Activated T-cell treated with anti-CD3 and anti-CD28 coated beads, Interleukin-2, amount 50 U/mL, for 4 hours (primary cell): ENCODE measurements around the gene NOTCH2. TPM values are rescaled to one million over a fixed set of nuclear protein-coding genes. Genes with fewer than 3 reads are reported as not detected.
"Not testable (repeated sequence)": the region's sequence is repeated elsewhere in the genome, so short reads cannot be mapped to it uniquely, and the experiment has no call there.

Experiments
- ATAC-seq, 2 donors: fragments of 200-7000 bp; cut with Tn5 transposase; one replicate each; pipeline ENCODE4 v1.10.0; 2021
- DNase-seq: peaks from one replicate; pipeline ENCODE4 v3.0.0-alpha.2; 2020
- H3K27me3 Mint-ChIP-seq: one replicate; pipeline ENCODE4 v1.8.0; 2021; ENCODE audit warnings: low read depth, mixed read lengths
- H3K36me3 Mint-ChIP-seq: one replicate; pipeline ENCODE4 v1.8.0; 2022; ENCODE audit warnings: mixed read lengths; ENCODE audit not compliant: insufficient read depth
- H3K4me1 Mint-ChIP-seq: one replicate; pipeline ENCODE4 v1.8.0; 2021; ENCODE audit warnings: low read depth, mixed read lengths
- H3K4me3 Mint-ChIP-seq: one replicate; pipeline ENCODE4 v1.8.0; 2021; ENCODE audit warnings: mild to moderate bottlenecking, moderate library complexity, mixed read lengths
- H3K9me3 Mint-ChIP-seq: one replicate; pipeline ENCODE4 v1.8.0; 2021; ENCODE audit warnings: mixed read lengths
- total RNA-seq, 3 donors: library from RNA; stranded (reverse); gene quantifications; one replicate each; pipeline ENCODE4 v1.2.1, GENCODE V29; 2021

Gene NOTCH2
- 10 to 100 TPM; 53.4 to 60.8 (median 53.4) TPM for total RNA-seq

GRCh38 chr1:120069067-120069919 lies at the start of gene NOTCH2:
NOTCH2 (minus strand) TSS chr1:120069662; CDS start chr1:120069406, 256 bp downstream.
- ATAC-seq (peak; percentile 87), DNase-seq (peak; percentile 63)
- H3K4me1 Mint-ChIP-seq: peaks cover 11% of the 10 kb centered on the region
- H3K4me3 Mint-ChIP-seq: peak within 1 kb of the TSS; percentile 63
- not testable (repeated sequence) for H3K9me3 Mint-ChIP-seq, H3K27me3 Mint-ChIP-seq, H3K36me3 Mint-ChIP-seq

- not testable (repeated sequence) for DNase-seq, ATAC-seq, H3K27me3 Mint-ChIP-seq, H3K4me1 Mint-ChIP-seq, H3K36me3 Mint-ChIP-seq, H3K9me3 Mint-ChIP-seq, H3K4me3 Mint-ChIP-seq
Measured at GRCh38 chr1:120117371-120118177, 48.1 kb upstream of the NOTCH2 start.

- H3K36me3 Mint-ChIP-seq, H3K27me3 Mint-ChIP-seq, H3K4me3 Mint-ChIP-seq: not testable (repeated sequence)
Measured at GRCh38 chr1:120116094-120116493, 46.6 kb upstream of the NOTCH2 start.

GRCh38 chr1:120113134-120113533 lies 43.7 kb upstream of the NOTCH2 start:
- not testable (repeated sequence) for H3K27me3 Mint-ChIP-seq, H3K9me3 Mint-ChIP-seq, ATAC-seq, H3K4me1 Mint-ChIP-seq, DNase-seq, H3K4me3 Mint-ChIP-seq, H3K36me3 Mint-ChIP-seq

More at GRCh38 chr1:120116094-120116493, 46.6 kb upstream of the NOTCH2 start:
- not testable (repeated sequence) for DNase-seq, ATAC-seq, H3K9me3 Mint-ChIP-seq, H3K4me1 Mint-ChIP-seq

GRCh38 chr1:120112212-120112611 lies 42.8 kb upstream of the NOTCH2 start:
- not testable (repeated sequence) for H3K27me3 Mint-ChIP-seq, H3K4me3 Mint-ChIP-seq, H3K9me3 Mint-ChIP-seq, DNase-seq, H3K4me1 Mint-ChIP-seq, ATAC-seq, H3K36me3 Mint-ChIP-seq

GRCh38 chr1:120111771-120112170 lies 42.3 kb upstream of the NOTCH2 start:
- ATAC-seq, H3K4me1 Mint-ChIP-seq, H3K9me3 Mint-ChIP-seq, H3K27me3 Mint-ChIP-seq, H3K36me3 Mint-ChIP-seq, H3K4me3 Mint-ChIP-seq, DNase-seq: not testable (repeated sequence)

GRCh38 chr1:120111008-120111407 lies 41.5 kb upstream of the NOTCH2 start:
- not testable (repeated sequence) for H3K4me3 Mint-ChIP-seq, DNase-seq, H3K9me3 Mint-ChIP-seq, H3K36me3 Mint-ChIP-seq, H3K27me3 Mint-ChIP-seq, H3K4me1 Mint-ChIP-seq, ATAC-seq

- DNase-seq, H3K36me3 Mint-ChIP-seq, H3K4me1 Mint-ChIP-seq, H3K27me3 Mint-ChIP-seq, H3K4me3 Mint-ChIP-seq, H3K9me3 Mint-ChIP-seq, ATAC-seq: not testable (repeated sequence)
Measured at GRCh38 chr1:120109656-120110055, 40.2 kb upstream of the NOTCH2 start.

- not testable (repeated sequence) for H3K27me3 Mint-ChIP-seq, ATAC-seq, H3K4me3 Mint-ChIP-seq, H3K36me3 Mint-ChIP-seq, H3K9me3 Mint-ChIP-seq, DNase-seq, H3K4me1 Mint-ChIP-seq
Measured at GRCh38 chr1:120109180-120109579, 39.7 kb upstream of the NOTCH2 start.

- peak in 1 of 2 donors; percentile 41 for ATAC-seq
- not testable (repeated sequence) for H3K9me3 Mint-ChIP-seq, H3K4me1 Mint-ChIP-seq, H3K4me3 Mint-ChIP-seq, H3K36me3 Mint-ChIP-seq, H3K27me3 Mint-ChIP-seq, DNase-seq
Measured at GRCh38 chr1:120105288-120105687, 35.8 kb upstream of the NOTCH2 start.

GRCh38 chr1:120103768-120104167 lies 34.3 kb upstream of the NOTCH2 start:
- not testable (repeated sequence) for DNase-seq, H3K9me3 Mint-ChIP-seq, H3K4me3 Mint-ChIP-seq, H3K27me3 Mint-ChIP-seq, H3K36me3 Mint-ChIP-seq, H3K4me1 Mint-ChIP-seq, ATAC-seq

GRCh38 chr1:120101593-120101992 lies 32.1 kb upstream of the NOTCH2 start:
- H3K4me1 Mint-ChIP-seq, H3K9me3 Mint-ChIP-seq, ATAC-seq, H3K36me3 Mint-ChIP-seq, H3K4me3 Mint-ChIP-seq, DNase-seq, H3K27me3 Mint-ChIP-seq: not testable (repeated sequence)

GRCh38 chr1:120100590-120100989 lies 31.1 kb upstream of the NOTCH2 start:
- not testable (repeated sequence) for ATAC-seq, H3K4me3 Mint-ChIP-seq, H3K4me1 Mint-ChIP-seq, H3K9me3 Mint-ChIP-seq, H3K27me3 Mint-ChIP-seq, H3K36me3 Mint-ChIP-seq, DNase-seq

GRCh38 chr1:120098986-120099759 lies 29.7 kb upstream of the NOTCH2 start:
- ATAC-seq, H3K9me3 Mint-ChIP-seq: not testable (repeated sequence)

More at GRCh38 chr1:120098986-120099759, 29.7 kb upstream of the NOTCH2 start:
- peak overlapping the region; percentile 16 for H3K4me3 Mint-ChIP-seq
- not testable (repeated sequence) for DNase-seq, H3K4me1 Mint-ChIP-seq, H3K27me3 Mint-ChIP-seq, H3K36me3 Mint-ChIP-seq
